Measurements from ENCODE around the gene SLC6A4. TPM values are rescaled to one million over a fixed set of nuclear protein-coding genes. Genes with fewer than 3 reads are reported as not detected.

The SLC6A4 gene
- total and polyA plus RNA-seq, 2 of the 8 experiments (the other 6 are each of a cell fraction or from before 2014, with no cell fraction given), result 0.09 to 0.33 TPM

DNA sequence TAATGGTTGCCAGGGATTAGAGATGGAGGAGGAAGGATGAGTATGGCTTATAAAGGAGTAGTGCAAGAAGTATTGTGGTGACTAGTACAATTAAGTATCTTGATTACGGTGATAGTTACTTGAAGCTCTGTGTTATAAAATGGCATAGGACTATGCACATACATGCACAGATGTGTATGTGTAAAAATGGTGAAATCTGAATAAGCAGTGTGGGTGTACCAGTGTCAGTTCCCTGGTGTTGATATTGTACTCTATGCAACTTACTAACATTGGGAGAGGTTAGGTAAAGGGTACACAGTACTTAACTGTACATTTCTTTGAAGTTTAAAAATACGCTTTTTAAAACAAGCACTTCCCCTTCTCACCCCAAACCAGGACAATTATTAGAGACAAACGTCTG lies 70.3 kb downstream of the SLC6A4 start (continued):
- no peak for TF ChIP-seq CHD7 (IDR thresholded peaks at IDR 0.05; ENCODE audit: insufficient replicate concordance, low read length)
- no peak for TF ChIP-seq ASH2L (IDR thresholded peaks at IDR 0.05; ENCODE audit: low read length)

Data from H1 (cell line).